Coronary artery (tissue), 2 donors: ENCODE data around the gene ANTXR1.

Source experiments
- DNase-seq: peaks from one replicate; pipeline ENCODE4 v3.0.0-alpha.2; 2017; ENCODE audit warnings: low spot score
- H3K27ac ChIP-seq, 2 donors: fragments of 200-600 bp; sonication (generic); one replicate each; pipeline ENCODE4 v1.5.1; 2016 to 2019
- H3K4me3 ChIP-seq: fragments of 200-600 bp; sonication (generic); 2 replicates; pipeline ENCODE4 v1.5.1; 2016; ENCODE audit warnings: mild to moderate bottlenecking, moderate library complexity
- TF ChIP-seq, protein P1 (sequence below): fragments of 200-600 bp; sonication (generic); IDR thresholded peaks from one replicate; pipeline ENCODE4 v1.5.1; 2019; ENCODE audit warnings: antibody characterized with exemption

Gene ANTXR1

DNA sequence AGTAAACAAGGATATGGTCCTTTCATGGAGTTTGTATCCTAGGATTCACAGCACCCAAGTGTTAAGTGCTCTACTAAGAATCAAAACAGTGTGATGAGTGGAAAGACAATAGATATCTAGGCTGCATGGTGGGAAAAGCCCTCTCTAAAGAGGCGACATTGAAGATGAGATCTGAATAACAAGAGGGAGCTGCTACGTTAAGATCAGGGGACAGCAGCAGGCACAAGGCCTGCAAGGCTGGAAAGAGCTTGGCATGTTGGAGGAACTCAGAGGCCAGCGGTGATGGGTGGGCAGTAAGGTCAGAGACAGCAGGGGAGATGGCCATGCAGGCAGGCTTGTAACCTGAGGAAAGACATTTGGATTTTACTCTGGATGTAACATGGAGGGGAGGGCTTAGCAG is 196.5 kb downstream of the ANTXR1 start:
- no peak for DNase-seq
- H3K27ac ChIP-seq, result peak overlapping the region in 1 of 2 donors; percentile 24
- TF ChIP-seq, protein P1, sequence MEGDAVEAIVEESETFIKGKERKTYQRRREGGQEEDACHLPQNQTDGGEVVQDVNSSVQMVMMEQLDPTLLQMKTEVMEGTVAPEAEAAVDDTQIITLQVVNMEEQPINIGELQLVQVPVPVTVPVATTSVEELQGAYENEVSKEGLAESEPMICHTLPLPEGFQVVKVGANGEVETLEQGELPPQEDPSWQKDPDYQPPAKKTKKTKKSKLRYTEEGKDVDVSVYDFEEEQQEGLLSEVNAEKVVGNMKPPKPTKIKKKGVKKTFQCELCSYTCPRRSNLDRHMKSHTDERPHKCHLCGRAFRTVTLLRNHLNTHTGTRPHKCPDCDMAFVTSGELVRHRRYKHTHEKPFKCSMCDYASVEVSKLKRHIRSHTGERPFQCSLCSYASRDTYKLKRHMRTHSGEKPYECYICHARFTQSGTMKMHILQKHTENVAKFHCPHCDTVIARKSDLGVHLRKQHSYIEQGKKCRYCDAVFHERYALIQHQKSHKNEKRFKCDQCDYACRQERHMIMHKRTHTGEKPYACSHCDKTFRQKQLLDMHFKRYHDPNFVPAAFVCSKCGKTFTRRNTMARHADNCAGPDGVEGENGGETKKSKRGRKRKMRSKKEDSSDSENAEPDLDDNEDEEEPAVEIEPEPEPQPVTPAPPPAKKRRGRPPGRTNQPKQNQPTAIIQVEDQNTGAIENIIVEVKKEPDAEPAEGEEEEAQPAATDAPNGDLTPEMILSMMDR, result no peak
- H3K4me3 ChIP-seq, result no peak overlapping the region

DNA sequence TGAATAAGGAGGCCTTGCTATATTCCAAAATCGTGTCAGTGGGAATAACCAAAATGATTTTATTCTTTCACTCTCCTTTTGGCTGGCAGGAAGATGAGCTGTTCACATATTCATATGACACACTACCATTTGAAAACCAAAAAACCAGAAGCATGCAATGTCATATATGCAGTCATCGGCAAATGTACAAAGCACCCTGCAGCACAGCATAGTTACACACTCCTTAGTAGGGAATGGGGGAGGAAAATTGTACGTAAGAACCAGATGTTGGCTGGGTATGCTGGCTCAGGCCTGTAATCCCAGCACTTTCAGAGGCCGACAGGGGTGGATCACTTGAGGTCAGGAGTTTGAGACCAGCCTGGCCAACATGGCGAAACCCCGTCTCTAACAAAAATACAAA is 197.4 kb downstream of the ANTXR1 start:
- Histone ChIP-seq H3K4me3 (no peak overlapping the region), H3K27ac (peak overlapping the region in 1 of 2 donors; percentile 24)
- no peak for DNase-seq
- TF ChIP-seq, protein P1, result no peak

DNA sequence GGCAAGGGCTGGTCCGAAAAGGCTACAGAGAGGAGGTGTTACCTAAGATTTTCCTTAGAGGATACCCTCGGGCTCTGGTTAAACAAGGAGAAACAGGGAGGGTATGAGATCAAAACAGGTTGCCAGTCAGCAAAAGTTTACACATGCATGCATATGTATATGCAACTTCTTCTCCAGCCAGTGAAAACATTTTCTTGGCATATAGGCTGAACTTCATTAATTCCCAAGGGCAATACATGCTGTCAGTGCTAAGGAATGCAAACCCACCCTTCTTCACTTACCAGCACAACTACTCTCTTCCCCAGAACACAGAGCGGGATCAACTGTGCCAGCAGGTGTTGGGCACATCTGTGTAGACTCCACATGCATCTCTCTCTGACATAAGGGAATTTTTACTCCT is 198.1 kb downstream of the ANTXR1 start:
- TF ChIP-seq, protein P1, result no peak
- H3K27ac ChIP-seq, result peak overlapping the region in 1 of 2 donors; percentile 24
- DNase-seq, result no peak
- H3K4me3 ChIP-seq, result no peak overlapping the region

DNA sequence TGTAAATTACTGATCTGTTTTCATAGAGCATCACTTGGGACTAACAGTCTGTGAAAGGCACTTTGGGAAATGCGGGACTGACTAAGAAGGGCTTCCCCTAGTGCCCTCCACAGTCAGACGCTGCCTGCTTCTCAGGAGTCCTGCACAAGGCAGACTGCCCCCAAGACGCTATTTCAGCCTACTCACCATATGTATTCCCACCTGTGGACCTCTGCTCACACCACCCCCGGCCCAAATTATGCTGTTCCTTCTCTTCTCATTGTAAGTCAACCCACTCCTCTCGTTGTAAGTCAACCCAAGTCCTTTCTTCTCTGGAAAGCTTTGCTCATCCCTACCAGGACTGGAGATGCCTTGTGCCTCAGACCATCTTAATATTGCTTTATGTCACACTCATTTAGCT is 198.7 kb downstream of the ANTXR1 start:
- TF ChIP-seq, protein P1, result no peak
- Histone ChIP-seq H3K4me3 (no peak overlapping the region), H3K27ac (peak overlapping the region in 1 of 2 donors; percentile 24)
- no peak for DNase-seq

DNA sequence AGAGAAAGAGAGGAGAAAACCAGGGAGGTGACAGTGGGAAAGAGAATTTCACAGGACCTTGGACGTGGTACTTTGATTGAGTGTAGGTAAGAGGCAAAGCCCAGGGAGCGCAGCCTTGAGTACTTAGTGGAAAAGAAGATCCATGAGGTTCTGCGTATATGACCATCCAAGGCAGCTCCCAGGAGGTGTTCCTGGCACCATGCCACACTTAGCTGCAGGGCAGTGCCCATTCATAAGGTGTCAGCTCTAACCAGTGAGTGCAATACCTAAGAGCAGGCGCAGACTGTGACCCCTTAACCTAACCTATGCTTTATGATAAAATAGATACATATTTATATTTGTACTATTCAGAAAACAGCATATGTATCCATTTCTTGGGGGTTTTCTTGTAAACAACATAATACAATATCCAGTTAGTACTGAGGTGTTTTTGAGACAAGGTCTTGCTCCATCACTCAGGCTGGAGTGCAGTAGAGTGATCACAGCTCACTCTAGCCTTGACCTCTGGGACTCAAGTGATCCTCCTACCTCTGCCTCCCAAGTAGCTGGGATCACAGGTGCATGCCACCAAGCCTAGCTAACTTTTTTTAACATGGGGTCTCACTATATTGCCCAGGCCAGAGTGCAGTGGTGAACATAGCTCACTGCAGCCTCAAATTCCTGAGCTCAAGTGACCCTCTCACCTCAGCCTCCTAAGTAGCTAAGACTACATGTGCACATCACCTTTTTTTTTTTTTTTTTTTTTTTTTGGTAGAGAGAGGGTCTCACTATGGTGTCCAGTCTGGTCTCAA is 199.5 kb downstream of the ANTXR1 start:
- TF ChIP-seq, protein P1, result no peak
- Histone ChIP-seq H3K4me3 (no peak overlapping the region), H3K27ac (peak overlapping the region in 1 of 2 donors; percentile 40)
- DNase-seq, result no peak

DNA sequence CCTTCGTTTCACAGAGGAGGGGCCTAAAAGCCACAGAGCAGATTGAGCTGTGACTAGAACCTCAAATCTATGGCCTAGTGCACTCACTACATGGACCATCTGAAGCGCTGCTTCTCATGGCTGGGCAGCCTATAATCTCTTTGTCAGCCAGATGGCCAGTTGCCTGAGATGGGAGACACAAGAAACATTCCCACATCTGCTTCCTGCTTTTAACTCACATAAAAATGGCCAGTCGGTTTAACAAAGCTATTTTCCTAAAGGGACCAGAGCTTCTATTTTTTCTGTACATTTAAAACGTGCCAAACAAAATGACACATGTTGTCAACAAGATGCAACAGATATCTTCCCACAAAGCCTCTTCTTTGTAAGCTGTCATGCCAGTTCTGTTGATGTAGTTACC is 200.2 kb downstream of the ANTXR1 start:
- H3K27ac ChIP-seq, result peak overlapping the region; percentile 65 to 82
- TF ChIP-seq, protein P1, result no peak
- no peak for DNase-seq
- H3K4me3 ChIP-seq, result no peak overlapping the region

DNA sequence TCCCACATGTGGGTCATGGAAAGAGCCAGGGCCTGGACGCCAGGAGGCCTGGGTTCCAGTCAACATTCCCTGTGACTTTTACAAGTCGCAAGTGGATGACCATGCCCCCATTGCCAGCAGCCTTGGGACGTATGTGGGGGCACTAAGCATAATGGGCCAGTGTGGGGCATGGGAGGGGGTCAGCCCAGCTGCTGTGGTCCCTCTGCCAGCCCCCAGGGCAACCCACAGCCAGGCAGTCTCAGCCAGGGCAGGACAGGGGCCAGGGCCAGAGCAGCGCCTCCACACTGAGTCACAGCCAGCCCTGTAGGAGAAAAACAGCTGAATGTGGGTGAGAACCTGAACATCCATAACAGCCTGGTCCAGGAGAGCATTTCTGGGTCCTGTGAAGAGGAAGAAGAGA is 200.8 kb downstream of the ANTXR1 start:
- TF ChIP-seq, protein P1, result no peak

More for the DNA sequence above, 200.8 kb downstream of the ANTXR1 start:
- H3K4me3 ChIP-seq, result no peak overlapping the region
- no peak for DNase-seq
- peak overlapping the region; percentile 65 to 82 for H3K27ac ChIP-seq
